Testis (tissue), 2 donors: ENCODE data around the gene UBXN6.

Experiments
- CTCF ChIP-seq, 3 experiments: fragments of 450-650 bp in 2 of 3; fragments of 200-600 bp in 1 of 3; sonication (generic) in 1 of 3; IDR thresholded peaks; one replicate each; pipeline ENCODE4 v1.5.1; 2016 to 2019; ENCODE audit warnings: antibody characterized with exemption in 3 of 3, mild to moderate bottlenecking in 2 of 3, moderate library complexity in 1 of 3
- POLR2A ChIP-seq: fragments of 450-650 bp; IDR thresholded peaks from one replicate; pipeline ENCODE4 v1.6.1; 2017; ENCODE audit warnings: antibody characterized with exemption, mild to moderate bottlenecking, moderate library complexity

GRCh38 chr19:4504297-4504701 is 46.7 kb upstream of the UBXN6 start:
- TF ChIP-seq POLR2A (no peak), CTCF (IDR thresholded peaks at IDR 0.05) (no peak)
